Measurements from ENCODE around the gene TUT1. TPM values are rescaled to one million over a fixed set of nuclear protein-coding genes. Genes with fewer than 3 reads are reported as not detected.
"Not testable (repeated sequence)": the region's sequence is repeated elsewhere in the genome, so short reads cannot be mapped to it uniquely, and the experiment has no call there.

The TUT1 gene
- total RNA-seq, 1 donor from 2014 or later: 17.6 TPM

GRCh38 chr11:62566247-62566646 is 25.1 kb downstream of the TUT1 start:
- no peak overlapping the region for H3K4me3 ChIP-seq
- TF ChIP-seq, protein P1, sequence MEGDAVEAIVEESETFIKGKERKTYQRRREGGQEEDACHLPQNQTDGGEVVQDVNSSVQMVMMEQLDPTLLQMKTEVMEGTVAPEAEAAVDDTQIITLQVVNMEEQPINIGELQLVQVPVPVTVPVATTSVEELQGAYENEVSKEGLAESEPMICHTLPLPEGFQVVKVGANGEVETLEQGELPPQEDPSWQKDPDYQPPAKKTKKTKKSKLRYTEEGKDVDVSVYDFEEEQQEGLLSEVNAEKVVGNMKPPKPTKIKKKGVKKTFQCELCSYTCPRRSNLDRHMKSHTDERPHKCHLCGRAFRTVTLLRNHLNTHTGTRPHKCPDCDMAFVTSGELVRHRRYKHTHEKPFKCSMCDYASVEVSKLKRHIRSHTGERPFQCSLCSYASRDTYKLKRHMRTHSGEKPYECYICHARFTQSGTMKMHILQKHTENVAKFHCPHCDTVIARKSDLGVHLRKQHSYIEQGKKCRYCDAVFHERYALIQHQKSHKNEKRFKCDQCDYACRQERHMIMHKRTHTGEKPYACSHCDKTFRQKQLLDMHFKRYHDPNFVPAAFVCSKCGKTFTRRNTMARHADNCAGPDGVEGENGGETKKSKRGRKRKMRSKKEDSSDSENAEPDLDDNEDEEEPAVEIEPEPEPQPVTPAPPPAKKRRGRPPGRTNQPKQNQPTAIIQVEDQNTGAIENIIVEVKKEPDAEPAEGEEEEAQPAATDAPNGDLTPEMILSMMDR (IDR thresholded peaks at IDR 0.05): no peak
- no peak for DNase-seq
- peaks cover 95% of the 10 kb centered on the region for H3K36me3 ChIP-seq
- no peaks in the 10 kb centered on the region for H3K4me1 ChIP-seq
- H3K9me3 ChIP-seq: no peaks in the 10 kb centered on the region
- intact Hi-C loops (cut with DNase I): loop anchor here (5.0 kb wide), 1 partner anchor 144 kb away; no protein-coding TSS in a partner anchor
- H3K27ac ChIP-seq: no peak overlapping the region
- H3K27me3 ChIP-seq: no peaks in the 10 kb centered on the region
- ATAC-seq: no peak

- Histone ChIP-seq H3K36me3 (peaks cover 90% of the 10 kb centered on the region), H3K4me1 (peaks cover 9% of the 10 kb centered on the region)
Measured at GRCh38 chr11:62565100-62565802, 26.1 kb downstream of the TUT1 start.

GRCh38 chr11:62561677-62562230 is 29.6 kb downstream of the TUT1 start:
- H3K4me3 ChIP-seq; intact Hi-C loops (cut with DNase I); ATAC-seq; DNase-seq; H3K27me3 ChIP-seq; H3K9me3 ChIP-seq: not testable (repeated sequence)
- Histone ChIP-seq H3K4me1 (peaks cover 37% of the 10 kb centered on the region), H3K27ac (peak overlapping the region; percentile 72), H3K36me3 (peaks cover 78% of the 10 kb centered on the region)

More at GRCh38 chr11:62565100-62565802, 26.1 kb downstream of the TUT1 start:
- Histone ChIP-seq H3K27me3 (no peaks in the 10 kb centered on the region), H3K4me3 (no peak overlapping the region), H3K27ac (no peak overlapping the region), H3K9me3 (no peaks in the 10 kb centered on the region)
- ATAC-seq (no peak), DNase-seq (no peak)
- intact Hi-C loops (cut with DNase I): loop anchor here (5.0 kb wide), 1 partner anchor 143 kb away; no protein-coding TSS in a partner anchor
- TF ChIP-seq, protein P1 (IDR thresholded peaks at IDR 0.05): no peak

GRCh38 chr11:62560566-62561103 is 30.7 kb downstream of the TUT1 start:
- TF ChIP-seq, protein P1 (IDR thresholded peaks at IDR 0.05): peak; percentile 83
- ATAC-seq: peak; percentile 91
- no peaks in the 10 kb centered on the region for H3K9me3 ChIP-seq
- H3K4me3 ChIP-seq: no peak overlapping the region
- H3K27me3 ChIP-seq: no peaks in the 10 kb centered on the region
- intact Hi-C loops (cut with DNase I): no loop called here
- peak; percentile 88 for DNase-seq
- H3K27ac ChIP-seq: peak overlapping the region; percentile 72
- peaks cover 48% of the 10 kb centered on the region for H3K4me1 ChIP-seq
- H3K36me3 ChIP-seq: peaks cover 67% of the 10 kb centered on the region

GRCh38 chr11:62559626-62560025 is 31.7 kb downstream of the TUT1 start:
- ATAC-seq; H3K4me3 ChIP-seq; H3K27me3 ChIP-seq; H3K9me3 ChIP-seq; intact Hi-C loops (cut with DNase I); DNase-seq: not testable (repeated sequence)
- H3K36me3 ChIP-seq: peaks cover 57% of the 10 kb centered on the region
- peak overlapping the region; percentile 65 for H3K27ac ChIP-seq
- peaks cover 58% of the 10 kb centered on the region for H3K4me1 ChIP-seq

- H3K4me1 ChIP-seq: peaks cover 62% of the 10 kb centered on the region
- no peak overlapping the region for H3K4me3 ChIP-seq
- intact Hi-C loops (cut with DNase I): no loop called here
- H3K9me3 ChIP-seq: no peaks in the 10 kb centered on the region
- peaks cover 54% of the 10 kb centered on the region for H3K36me3 ChIP-seq
- H3K27ac ChIP-seq: peak overlapping the region; percentile 36
- TF ChIP-seq, protein P1 (IDR thresholded peaks at IDR 0.05): no peak
- no peak for DNase-seq
- ATAC-seq: no peak
- no peaks in the 10 kb centered on the region for H3K27me3 ChIP-seq
Measured at GRCh38 chr11:62559204-62559603, 32.1 kb downstream of the TUT1 start.
